GM12801 (cell line): ENCODE data around the gene VSTM2L.

ENCODE experiments used
- CTCF ChIP-seq: IDR thresholded peaks from one replicate; pipeline ENCODE4 v1.5.1; 2011; ENCODE audit warnings: control low read depth; ENCODE audit not compliant: insufficient read length; ENCODE audit errors: extremely low read depth

VSTM2L gene

GRCh38 chr20:37875460-37876175 lies 27.3 kb upstream of the VSTM2L start:
- TF ChIP-seq CTCF, result no peak

- no peak for TF ChIP-seq CTCF
Observed at GRCh38 chr20:37876863-37877262, 26.1 kb upstream of the VSTM2L start.

DNA sequence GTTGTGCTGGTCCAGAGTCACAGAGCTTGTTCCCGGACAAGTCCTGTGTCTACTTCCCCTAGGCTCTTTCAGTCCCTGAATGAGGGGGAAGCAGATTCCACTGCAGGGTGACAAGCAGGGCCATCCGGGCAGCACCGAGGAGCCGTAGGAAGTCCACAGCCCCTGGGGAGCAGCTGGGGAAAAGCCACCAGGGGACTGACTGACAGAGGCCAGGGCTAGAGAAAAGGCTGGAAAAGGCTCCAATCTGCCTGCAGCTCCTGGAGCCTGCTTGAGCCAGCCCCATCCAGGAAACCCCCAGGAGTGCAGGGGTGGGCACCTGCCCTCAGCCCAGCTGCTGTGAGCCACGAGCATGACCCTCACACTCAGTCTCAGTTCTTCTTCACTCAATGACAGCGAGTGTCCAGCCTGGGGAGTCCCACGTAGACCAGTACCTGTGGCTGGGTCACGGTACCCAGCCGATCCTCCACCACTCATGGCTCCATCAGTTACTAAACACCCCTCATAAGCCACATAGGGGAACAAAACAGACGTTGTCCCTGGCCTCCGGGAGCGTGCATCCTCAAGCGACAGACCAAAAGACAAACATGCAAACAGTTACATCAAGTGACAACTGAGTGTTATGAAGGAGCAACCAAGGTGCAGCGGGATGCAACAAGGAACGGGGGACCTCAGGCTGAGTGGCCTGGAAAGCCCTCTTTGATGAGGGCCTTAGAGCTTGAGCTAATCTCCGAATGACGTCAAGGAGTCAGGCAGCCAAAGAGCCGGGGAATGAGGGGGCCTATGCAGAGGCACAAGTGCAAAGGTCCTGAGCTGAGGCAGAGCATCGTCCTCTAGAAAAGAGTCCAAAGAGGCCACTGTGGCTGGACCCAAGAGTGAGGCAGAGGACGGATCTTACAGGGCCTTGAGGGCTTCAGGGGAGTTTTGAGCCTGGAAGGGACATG lies 24.8 kb upstream of the VSTM2L start:
- TF ChIP-seq CTCF, result no peak

DNA sequence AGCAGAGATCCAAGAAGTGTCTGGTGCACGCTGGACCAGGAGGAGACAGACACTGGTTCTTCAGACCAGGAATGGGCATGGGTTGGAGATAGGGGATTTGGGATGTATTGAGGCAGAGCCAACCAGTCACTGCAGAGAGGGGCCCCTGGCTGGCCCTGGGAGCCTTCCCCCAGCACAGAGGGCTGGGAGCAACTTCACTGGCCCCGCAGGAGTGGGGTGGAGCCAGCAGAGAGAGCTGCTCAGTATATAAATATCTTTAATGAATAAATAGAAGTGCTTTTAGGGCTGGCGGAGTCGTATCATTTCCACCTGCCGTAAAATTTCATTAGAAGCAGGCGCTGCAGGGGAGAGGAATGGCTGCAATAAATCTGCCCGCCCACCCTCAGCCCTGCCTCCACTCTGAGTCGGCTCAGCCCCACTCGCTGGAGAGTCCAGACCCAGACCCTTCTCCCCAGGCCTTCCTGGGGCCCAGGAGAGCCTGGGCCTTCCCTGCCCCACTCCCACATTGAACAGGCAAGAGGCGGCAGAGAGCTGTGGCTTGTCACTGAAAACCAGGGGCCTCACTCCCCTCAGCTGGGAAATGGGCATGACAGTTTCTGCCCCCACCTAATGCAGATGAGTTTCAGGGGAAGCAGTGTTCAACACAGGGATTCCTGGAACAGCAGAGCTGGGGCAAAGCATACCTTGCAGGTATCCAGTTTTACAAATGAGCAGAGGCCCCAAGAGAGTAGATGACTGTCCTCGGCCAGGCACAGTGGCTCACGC lies 23.9 kb upstream of the VSTM2L start:
- no peak for TF ChIP-seq CTCF

GRCh38 chr20:37879843-37880242 lies 23.1 kb upstream of the VSTM2L start:
- no peak for TF ChIP-seq CTCF

DNA sequence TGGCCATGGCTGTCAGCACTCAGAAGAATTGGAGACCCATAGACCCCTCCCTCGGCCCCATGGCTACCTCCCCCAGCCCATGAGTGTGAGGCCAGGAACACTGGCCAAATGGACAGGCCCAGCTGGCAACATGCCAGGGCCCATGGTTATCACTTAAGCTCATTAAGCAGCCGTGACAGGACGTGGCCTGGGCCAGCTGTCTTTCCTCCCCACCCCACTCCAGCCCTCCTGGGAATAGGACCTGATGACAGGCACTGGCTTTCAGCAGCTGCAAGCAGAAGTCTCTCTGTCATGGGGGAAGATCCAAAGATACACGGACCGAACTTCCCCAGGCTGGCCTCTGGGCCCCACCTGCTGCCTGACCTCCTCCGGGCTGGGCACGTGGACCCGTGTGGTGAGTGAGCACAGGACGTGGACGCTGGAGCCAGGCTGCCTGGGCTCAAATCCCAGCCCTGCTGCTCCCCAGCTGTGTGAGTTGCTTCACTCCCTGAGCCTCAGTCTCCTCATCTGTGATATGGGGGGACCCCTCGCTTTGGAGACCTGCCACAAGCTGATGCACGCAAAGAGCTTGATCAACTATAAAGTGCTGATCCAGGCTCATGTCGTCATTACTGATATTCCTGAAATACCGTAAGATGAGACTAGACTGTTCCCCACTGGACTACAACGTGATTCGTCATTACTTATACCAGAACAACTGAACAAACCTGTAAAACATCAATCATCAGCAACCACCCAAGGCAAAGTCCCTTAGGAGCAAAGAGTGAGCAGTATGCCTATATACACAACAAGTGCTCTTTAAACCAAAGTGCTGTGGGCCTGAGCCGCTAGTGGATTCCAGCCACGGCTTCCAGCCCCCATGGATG lies 22.0 kb upstream of the VSTM2L start:
- no peak for TF ChIP-seq CTCF
